Measurements from ENCODE around the gene FBXL20.
"Not testable (repeated sequence)": the region's sequence is repeated elsewhere in the genome, so short reads cannot be mapped to it uniquely, and the experiment has no call there.

Gene FBXL20

GRCh38 chr17:39401412-39402243 is at the start of gene FBXL20:
FBXL20 (minus strand) TSS chr17:39401626; CDS start chr17:39401402, 224 bp downstream.
- peak; percentile 82 to 87 for DNase-seq (ENCODE audit: low read depth in 2 of 2, low spot score in 1 of 2)

- DNase-seq (ENCODE audit: low read depth in 2 of 2, low spot score in 1 of 2), result peak; percentile 74 to 75
Observed at GRCh38 chr17:39450847-39451581, 49.6 kb upstream of the FBXL20 start, which contains the start of gene MED1. MED1 (minus strand) TSS chr17:39451263; CDS start chr17:39451062, 201 bp downstream.

GRCh38 chr17:39450051-39450450 is 48.6 kb upstream of the FBXL20 start:
- DNase-seq (ENCODE audit: low read depth in 2 of 2, low spot score in 1 of 2), result no peak

GRCh38 chr17:39447561-39447960 is 46.1 kb upstream of the FBXL20 start:
- DNase-seq (ENCODE audit: low read depth in 2 of 2, low spot score in 1 of 2), result no peak

- DNase-seq (ENCODE audit: low read depth in 2 of 2, low spot score in 1 of 2), result no peak
Observed at GRCh38 chr17:39443326-39443725, 41.9 kb upstream of the FBXL20 start.

GRCh38 chr17:39439868-39440267 is 38.4 kb upstream of the FBXL20 start:
- DNase-seq (ENCODE audit: low read depth in 2 of 2, low spot score in 1 of 2), result not testable (repeated sequence)

- no peak for DNase-seq (ENCODE audit: low read depth in 2 of 2, low spot score in 1 of 2)
Observed at GRCh38 chr17:39429600-39429999, 28.2 kb upstream of the FBXL20 start.

GRCh38 chr17:39416141-39416540 is 14.7 kb upstream of the FBXL20 start:
- DNase-seq (ENCODE audit: low read depth in 2 of 2, low spot score in 1 of 2), result no peak

- DNase-seq (ENCODE audit: low read depth in 2 of 2, low spot score in 1 of 2), result no peak
Observed at GRCh38 chr17:39410279-39410678, 8.9 kb upstream of the FBXL20 start.

- no peak for DNase-seq (ENCODE audit: low read depth in 2 of 2, low spot score in 1 of 2)
Observed at GRCh38 chr17:39408360-39408759, 6.9 kb upstream of the FBXL20 start.

GRCh38 chr17:39406951-39407350 is 5.5 kb upstream of the FBXL20 start:
- no peak for DNase-seq (ENCODE audit: low read depth in 2 of 2, low spot score in 1 of 2)

GRCh38 chr17:39405436-39405835 is 4.0 kb upstream of the FBXL20 start:
- DNase-seq (ENCODE audit: low read depth in 2 of 2, low spot score in 1 of 2), result no peak

- no peak for DNase-seq (ENCODE audit: low read depth in 2 of 2, low spot score in 1 of 2)
Observed at GRCh38 chr17:39404542-39405378, 3.3 kb upstream of the FBXL20 start.

- DNase-seq (ENCODE audit: low read depth in 2 of 2, low spot score in 1 of 2), result no peak
Observed at GRCh38 chr17:39402890-39403605, 1.6 kb upstream of the FBXL20 start.

- peak; percentile 61 to 73 for DNase-seq (ENCODE audit: low read depth in 2 of 2, low spot score in 1 of 2)
Observed at GRCh38 chr17:39402244-39402889, 941 bp upstream of the FBXL20 start.

- DNase-seq (ENCODE audit: low read depth in 2 of 2, low spot score in 1 of 2), result peak in 1 of 2 donors; percentile 1
Observed at GRCh38 chr17:39400547-39401411, 647 bp downstream of the FBXL20 start.

GRCh38 chr17:39399791-39400190 is 1.6 kb downstream of the FBXL20 start:
- DNase-seq (ENCODE audit: low read depth in 2 of 2, low spot score in 1 of 2), result no peak

GRCh38 chr17:39393736-39394135 is 7.7 kb downstream of the FBXL20 start:
- DNase-seq (ENCODE audit: low read depth in 2 of 2, low spot score in 1 of 2), result no peak

- DNase-seq (ENCODE audit: low read depth in 2 of 2, low spot score in 1 of 2), result no peak
Observed at GRCh38 chr17:39391448-39391847, 10.0 kb downstream of the FBXL20 start.

Measured in stimulated activated CD8-positive, alpha-beta memory T cell treated with anti-CD3 and anti-CD28 coated beads, Interleukin-4, amount 100 ng/mL, for 1 hour (primary cell).